ENCODE measurements around the gene C2CD5.
"Not testable (repeated sequence)": the region's sequence is repeated elsewhere in the genome, so short reads cannot be mapped to it uniquely, and the experiment has no call there.

C2CD5 gene

GRCh38 chr12:22480814-22481213 lies 63.5 kb downstream of the C2CD5 start:
- not testable (repeated sequence) for DNase-seq (ENCODE audit: low read depth in 1 of 2, low spot score in 1 of 2)

- DNase-seq (ENCODE audit: low read depth in 1 of 2, low spot score in 1 of 2) = no peak
Observed at GRCh38 chr12:22480016-22480415, 64.3 kb downstream of the C2CD5 start.

GRCh38 chr12:22477894-22478287 lies 66.5 kb downstream of the C2CD5 start:
- DNase-seq (ENCODE audit: low read depth in 1 of 2, low spot score in 1 of 2) = no peak

- no peak for DNase-seq (ENCODE audit: low read depth in 1 of 2, low spot score in 1 of 2)
Observed at GRCh38 chr12:22477166-22477893, 67.0 kb downstream of the C2CD5 start.

- DNase-seq (ENCODE audit: low read depth in 1 of 2, low spot score in 1 of 2) = no peak
Observed at GRCh38 chr12:22476133-22476532, 68.2 kb downstream of the C2CD5 start.

- DNase-seq (ENCODE audit: low read depth in 1 of 2, low spot score in 1 of 2) = no peak
Observed at GRCh38 chr12:22474970-22475720, 69.2 kb downstream of the C2CD5 start.

- DNase-seq (ENCODE audit: low read depth in 1 of 2, low spot score in 1 of 2) = no peak
Observed at GRCh38 chr12:22473212-22473611, 71.1 kb downstream of the C2CD5 start.

GRCh38 chr12:22467190-22467589 lies 77.2 kb downstream of the C2CD5 start:
- no peak for DNase-seq (ENCODE audit: low read depth in 1 of 2, low spot score in 1 of 2)

- no peak for DNase-seq (ENCODE audit: low read depth in 1 of 2, low spot score in 1 of 2)
Observed at GRCh38 chr12:22463306-22463705, 81.0 kb downstream of the C2CD5 start.

- no peak for DNase-seq (ENCODE audit: low read depth in 1 of 2, low spot score in 1 of 2)
Observed at GRCh38 chr12:22461786-22462185, 82.6 kb downstream of the C2CD5 start.

GRCh38 chr12:22459838-22460490 lies 84.4 kb downstream of the C2CD5 start:
- DNase-seq (ENCODE audit: low read depth in 1 of 2, low spot score in 1 of 2) = no peak

- no peak for DNase-seq (ENCODE audit: low read depth in 1 of 2, low spot score in 1 of 2)
Observed at GRCh38 chr12:22458298-22458937, 85.9 kb downstream of the C2CD5 start.

GRCh38 chr12:22457085-22457484 lies 87.3 kb downstream of the C2CD5 start:
- no peak for DNase-seq (ENCODE audit: low read depth in 1 of 2, low spot score in 1 of 2)

- no peak for DNase-seq (ENCODE audit: low read depth in 1 of 2, low spot score in 1 of 2)
Observed at GRCh38 chr12:22453511-22453910, 90.8 kb downstream of the C2CD5 start.

- no peak for DNase-seq (ENCODE audit: low read depth in 1 of 2, low spot score in 1 of 2)
Observed at GRCh38 chr12:22447223-22447622, 97.1 kb downstream of the C2CD5 start.

- not testable (repeated sequence) for DNase-seq (ENCODE audit: low read depth in 1 of 2, low spot score in 1 of 2)
Observed at GRCh38 chr12:22444317-22444665, 100.1 kb downstream of the C2CD5 start.

GRCh38 chr12:22443379-22444316 lies 100.7 kb downstream of the C2CD5 start:
- peak; percentile 21 to 40 for DNase-seq (ENCODE audit: low read depth in 1 of 2, low spot score in 1 of 2)

GRCh38 chr12:22437031-22437806 lies 107.1 kb downstream of the C2CD5 start:
- DNase-seq (ENCODE audit: low read depth in 1 of 2, low spot score in 1 of 2) = no peak

- no peak for DNase-seq (ENCODE audit: low read depth in 1 of 2, low spot score in 1 of 2)
Observed at GRCh38 chr12:22435583-22435982, 108.8 kb downstream of the C2CD5 start.

Measured in activated T-helper 1 cell treated with anti-CD3 and anti-CD28 coated beads, Interleukin-2, amount 50 U/mL, for 16 hours (primary cell).